Measurements from ENCODE around the gene DGKQ.
A peak's percentile ranks its signal among the peaks of the same experiment; 100 is the strongest.

The DGKQ gene

GRCh38 chr4:973431-974397, at the start of gene DGKQ:
TSS of gene DGKQ (minus strand) at chr4:973569. CDS start at chr4:973482, 87 bp downstream.
- TF ChIP-seq ZNF70 (CRISPR knock-in tag; IDR thresholded peaks at IDR 0.05) = no peak
- peak; percentile 87 for ATAC-seq

- no peak for ATAC-seq
- TF ChIP-seq, protein P1, sequence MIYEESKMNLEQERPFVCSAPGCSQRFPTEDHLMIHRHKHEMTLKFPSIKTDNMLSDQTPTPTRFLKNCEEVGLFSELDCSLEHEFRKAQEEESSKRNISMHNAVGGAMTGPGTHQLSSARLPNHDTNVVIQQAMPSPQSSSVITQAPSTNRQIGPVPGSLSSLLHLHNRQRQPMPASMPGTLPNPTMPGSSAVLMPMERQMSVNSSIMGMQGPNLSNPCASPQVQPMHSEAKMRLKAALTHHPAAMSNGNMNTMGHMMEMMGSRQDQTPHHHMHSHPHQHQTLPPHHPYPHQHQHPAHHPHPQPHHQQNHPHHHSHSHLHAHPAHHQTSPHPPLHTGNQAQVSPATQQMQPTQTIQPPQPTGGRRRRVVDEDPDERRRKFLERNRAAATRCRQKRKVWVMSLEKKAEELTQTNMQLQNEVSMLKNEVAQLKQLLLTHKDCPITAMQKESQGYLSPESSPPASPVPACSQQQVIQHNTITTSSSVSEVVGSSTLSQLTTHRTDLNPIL (CRISPR knock-in tag; IDR thresholded peaks at IDR 0.05; ENCODE audit: low read depth) = no peak
These were observed 49.3 kb upstream of the DGKQ start for GRCh38 chr4:1022739-1023066.

- no peak for TF ChIP-seq ARNTL (CRISPR knock-in tag; IDR thresholded peaks at IDR 0.05; ENCODE audit: borderline replicate concordance, low read depth)
- no peak for TF ChIP-seq CSDC2 (CRISPR knock-in tag; IDR thresholded peaks at IDR 0.05)
- no peak for TF ChIP-seq ISL1 (CRISPR knock-in tag; IDR thresholded peaks at IDR 0.05)
- TF ChIP-seq ZFP30 (CRISPR knock-in tag; IDR thresholded peaks at IDR 0.05) = no peak
- ATAC-seq = no peak
These were observed 48.8 kb upstream of the DGKQ start for GRCh38 chr4:1022051-1022738.

- no peak for ATAC-seq
- TF ChIP-seq BACH2 (CRISPR knock-in tag; IDR thresholded peaks at IDR 0.05; ENCODE audit: borderline replicate concordance) (no peak), SNAI2 (CRISPR knock-in tag; IDR thresholded peaks at IDR 0.05) (no peak), TCF4 (CRISPR knock-in tag; IDR thresholded peaks at IDR 0.05; ENCODE audit: borderline replicate concordance) (no peak), ZNF70 (CRISPR knock-in tag; IDR thresholded peaks at IDR 0.05) (no peak), POU6F1 (CRISPR knock-in tag; IDR thresholded peaks at IDR 0.05; ENCODE audit: borderline replicate concordance, low read depth) (no peak), CSDC2 (CRISPR knock-in tag; IDR thresholded peaks at IDR 0.05) (no peak)
- TF ChIP-seq, protein P2, sequence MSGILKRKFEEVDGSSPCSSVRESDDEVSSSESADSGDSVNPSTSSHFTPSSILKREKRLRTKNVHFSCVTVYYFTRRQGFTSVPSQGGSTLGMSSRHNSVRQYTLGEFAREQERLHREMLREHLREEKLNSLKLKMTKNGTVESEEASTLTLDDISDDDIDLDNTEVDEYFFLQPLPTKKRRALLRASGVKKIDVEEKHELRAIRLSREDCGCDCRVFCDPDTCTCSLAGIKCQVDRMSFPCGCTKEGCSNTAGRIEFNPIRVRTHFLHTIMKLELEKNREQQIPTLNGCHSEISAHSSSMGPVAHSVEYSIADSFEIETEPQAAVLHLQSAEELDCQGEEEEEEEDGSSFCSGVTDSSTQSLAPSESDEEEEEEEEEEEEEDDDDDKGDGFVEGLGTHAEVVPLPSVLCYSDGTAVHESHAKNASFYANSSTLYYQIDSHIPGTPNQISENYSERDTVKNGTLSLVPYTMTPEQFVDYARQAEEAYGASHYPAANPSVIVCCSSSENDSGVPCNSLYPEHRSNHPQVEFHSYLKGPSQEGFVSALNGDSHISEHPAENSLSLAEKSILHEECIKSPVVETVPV (CRISPR knock-in tag; IDR thresholded peaks at IDR 0.05) = no peak
- TF ChIP-seq, protein P1 (CRISPR knock-in tag; IDR thresholded peaks at IDR 0.05; ENCODE audit: low read depth) = no peak
These were observed 48.1 kb upstream of the DGKQ start for GRCh38 chr4:1021386-1022050.

- ATAC-seq = peak; percentile 25; the same call in 2 of the 3 replicates
- TF ChIP-seq OSR1 (CRISPR knock-in tag; IDR thresholded peaks at IDR 0.05) (no peak), TSHZ2 (CRISPR knock-in tag; IDR thresholded peaks at IDR 0.05) (no peak), PATZ1 (CRISPR knock-in tag; IDR thresholded peaks at IDR 0.05; ENCODE audit: borderline replicate concordance) (no peak), ZNF565 (CRISPR knock-in tag; conservative IDR thresholded peaks at IDR 0.05; ENCODE audit: low read depth) (no peak), PPARA (CRISPR knock-in tag; IDR thresholded peaks at IDR 0.05; ENCODE audit: borderline replicate concordance) (no peak)
- TF ChIP-seq, protein P1 (CRISPR knock-in tag; IDR thresholded peaks at IDR 0.05; ENCODE audit: low read depth) = no peak
These were observed 46.5 kb upstream of the DGKQ start for GRCh38 chr4:1019729-1020470.
